ENCODE results near the gene BANF2. TPM values are rescaled to one million over a fixed set of nuclear protein-coding genes. Genes with fewer than 3 reads are reported as not detected.

Gene BANF2
- total RNA-seq (not detected), polyA plus RNA-seq (not detected)

- Mint-ChIP-seq H3K9me3 (no peaks in the 10 kb centered on the region), H3K4me1 (no peaks in the 10 kb centered on the region)
These were observed at the start of gene BANF2 for GRCh38 chr20:17699931-17700351. TSS of gene BANF2 (plus strand) at chr20:17699966. CDS start at chr20:17725026, 25,060 bp downstream.

GRCh38 chr20:17650301-17651128 lies 49.3 kb upstream of the BANF2 start:
- Histone ChIP-seq H3K4me1 (ENCODE audit: control insufficient read depth, insufficient read depth, low read length, poor library complexity, severe bottlenecking) (no peaks in the 10 kb centered on the region), H3K36me3 (ENCODE audit: control insufficient read depth, insufficient read depth, low read length) (no peaks in the 10 kb centered on the region), H3K4me3 (ENCODE audit: low read depth, low read length) (no peak overlapping the region), H3K27ac (ENCODE audit: insufficient read depth, low read length, poor library complexity, severe bottlenecking) (no peak overlapping the region), H3K9me3 (ENCODE audit: control insufficient read depth in 2 of 2, low read length in 2 of 2) (no peaks in the 10 kb centered on the region), H3K27me3 (ENCODE audit: control insufficient read depth, insufficient read depth, low read length) (no peaks in the 10 kb centered on the region)
- no peaks in the 10 kb centered on the region for H3K9me3 Mint-ChIP-seq
- DNase-seq, result no peak
- peaks cover 0 to 5% (median 1%) of the 10 kb centered on the region in 4 donors for H3K4me1 Mint-ChIP-seq
- peaks cover 10% of the 10 kb centered on the region for H3K36me3 Mint-ChIP-seq
- no peak for ATAC-seq (ENCODE audit: low read depth in 2 of 2)
- no peak overlapping the region for H3K27ac Mint-ChIP-seq
- H3K27me3 Mint-ChIP-seq, result no peaks in the 10 kb centered on the region
- H3K4me3 Mint-ChIP-seq, result no peak overlapping the region

More at GRCh38 chr20:17699931-17700351, at the start of gene BANF2:
- Histone ChIP-seq H3K4me3 (ENCODE audit: low read depth, low read length) (no peak within 1 kb of the TSS), H3K27me3 (ENCODE audit: control insufficient read depth, insufficient read depth, low read length) (no peaks in the 10 kb centered on the region), H3K36me3 (ENCODE audit: control insufficient read depth, insufficient read depth, low read length) (no peaks in the 10 kb centered on the region), H3K27ac (ENCODE audit: insufficient read depth, low read length, poor library complexity, severe bottlenecking) (no peak within 1 kb of the TSS), H3K4me1 (ENCODE audit: control insufficient read depth, insufficient read depth, low read length, poor library complexity, severe bottlenecking) (no peaks in the 10 kb centered on the region), H3K9me3 (ENCODE audit: control insufficient read depth in 2 of 2, low read length in 2 of 2) (peaks cover 0 to 3% of the 10 kb centered on the region in 2 experiments)
- DNase-seq, result no peak
- Mint-ChIP-seq H3K4me3 (no peak within 1 kb of the TSS), H3K27me3 (peaks cover 5% of the 10 kb centered on the region), H3K27ac (no peak within 1 kb of the TSS), H3K36me3 (no peaks in the 10 kb centered on the region)
- no peak for ATAC-seq (ENCODE audit: low read depth in 2 of 2)

GRCh38 chr20:17651129-17651759 lies 48.5 kb upstream of the BANF2 start:
- H3K9me3 Mint-ChIP-seq, result no peaks in the 10 kb centered on the region
- H3K27ac Mint-ChIP-seq, result no peak overlapping the region
- no peaks in the 10 kb centered on the region for H3K27me3 Mint-ChIP-seq

GRCh38 chr20:17651760-17652388 lies 47.9 kb upstream of the BANF2 start:
- Histone ChIP-seq H3K9me3 (ENCODE audit: control insufficient read depth in 2 of 2, low read length in 2 of 2) (no peaks in the 10 kb centered on the region), H3K27ac (ENCODE audit: insufficient read depth, low read length, poor library complexity, severe bottlenecking) (no peak overlapping the region), H3K36me3 (ENCODE audit: control insufficient read depth, insufficient read depth, low read length) (no peaks in the 10 kb centered on the region), H3K4me1 (ENCODE audit: control insufficient read depth, insufficient read depth, low read length, poor library complexity, severe bottlenecking) (no peaks in the 10 kb centered on the region), H3K27me3 (ENCODE audit: control insufficient read depth, insufficient read depth, low read length) (no peaks in the 10 kb centered on the region), H3K4me3 (ENCODE audit: low read depth, low read length) (no peak overlapping the region)
- Mint-ChIP-seq H3K4me1 (peaks cover 0 to 5% (median 1%) of the 10 kb centered on the region in 4 donors), H3K36me3 (peaks cover 10% of the 10 kb centered on the region), H3K4me3 (no peak overlapping the region), H3K27me3 (no peaks in the 10 kb centered on the region), H3K27ac (no peak overlapping the region), H3K9me3 (no peaks in the 10 kb centered on the region)
- peak in 1 of 3 donors; percentile 18 for DNase-seq
- ATAC-seq (ENCODE audit: low read depth in 2 of 2), result no peak

More at GRCh38 chr20:17651129-17651759, 48.5 kb upstream of the BANF2 start:
- Histone ChIP-seq H3K27ac (ENCODE audit: insufficient read depth, low read length, poor library complexity, severe bottlenecking) (no peak overlapping the region), H3K9me3 (ENCODE audit: control insufficient read depth in 2 of 2, low read length in 2 of 2) (no peaks in the 10 kb centered on the region), H3K27me3 (ENCODE audit: control insufficient read depth, insufficient read depth, low read length) (no peaks in the 10 kb centered on the region), H3K36me3 (ENCODE audit: control insufficient read depth, insufficient read depth, low read length) (no peaks in the 10 kb centered on the region), H3K4me3 (ENCODE audit: low read depth, low read length) (no peak overlapping the region), H3K4me1 (ENCODE audit: control insufficient read depth, insufficient read depth, low read length, poor library complexity, severe bottlenecking) (no peaks in the 10 kb centered on the region)
- Mint-ChIP-seq H3K4me3 (no peak overlapping the region), H3K4me1 (peaks cover 0 to 5% (median 1%) of the 10 kb centered on the region in 4 donors), H3K36me3 (peaks cover 10% of the 10 kb centered on the region)
- no peak for ATAC-seq (ENCODE audit: low read depth in 2 of 2)
- DNase-seq, result no peak

- H3K27me3 ChIP-seq (ENCODE audit: control insufficient read depth, insufficient read depth, low read length), result no peaks in the 10 kb centered on the region
- no peak for ATAC-seq (ENCODE audit: low read depth in 2 of 2)
- H3K4me1 ChIP-seq (ENCODE audit: control insufficient read depth, insufficient read depth, low read length, poor library complexity, severe bottlenecking), result no peaks in the 10 kb centered on the region
- DNase-seq, result no peak
- Mint-ChIP-seq H3K9me3 (no peaks in the 10 kb centered on the region), H3K36me3 (peaks cover 12% of the 10 kb centered on the region), H3K27me3 (no peaks in the 10 kb centered on the region), H3K4me3 (no peak overlapping the region), H3K27ac (no peak overlapping the region), H3K4me1 (peaks cover 0 to 5% (median 4%) of the 10 kb centered on the region in 4 donors)
- no peaks in the 10 kb centered on the region for H3K9me3 ChIP-seq (ENCODE audit: control insufficient read depth in 2 of 2, low read length in 2 of 2)
- no peak overlapping the region for H3K4me3 ChIP-seq (ENCODE audit: low read depth, low read length)
- H3K27ac ChIP-seq (ENCODE audit: insufficient read depth, low read length, poor library complexity, severe bottlenecking), result no peak overlapping the region
- no peaks in the 10 kb centered on the region for H3K36me3 ChIP-seq (ENCODE audit: control insufficient read depth, insufficient read depth, low read length)
These were observed 47.4 kb upstream of the BANF2 start for GRCh38 chr20:17652411-17652810.

- peaks cover 0 to 5% (median 4%) of the 10 kb centered on the region in 4 donors for H3K4me1 Mint-ChIP-seq
- no peak for ATAC-seq (ENCODE audit: low read depth in 2 of 2)
- H3K27ac ChIP-seq (ENCODE audit: insufficient read depth, low read length, poor library complexity, severe bottlenecking), result no peak overlapping the region
- H3K9me3 ChIP-seq (ENCODE audit: control insufficient read depth in 2 of 2, low read length in 2 of 2), result no peaks in the 10 kb centered on the region
- no peaks in the 10 kb centered on the region for H3K27me3 ChIP-seq (ENCODE audit: control insufficient read depth, insufficient read depth, low read length)
- no peak overlapping the region for H3K4me3 Mint-ChIP-seq
- no peaks in the 10 kb centered on the region for H3K27me3 Mint-ChIP-seq
- H3K36me3 Mint-ChIP-seq, result peaks cover 27% of the 10 kb centered on the region
- H3K9me3 Mint-ChIP-seq, result no peaks in the 10 kb centered on the region
- H3K36me3 ChIP-seq (ENCODE audit: control insufficient read depth, insufficient read depth, low read length), result no peaks in the 10 kb centered on the region
- DNase-seq, result no peak
- H3K4me1 ChIP-seq (ENCODE audit: control insufficient read depth, insufficient read depth, low read length, poor library complexity, severe bottlenecking), result no peaks in the 10 kb centered on the region
- H3K4me3 ChIP-seq (ENCODE audit: low read depth, low read length), result no peak overlapping the region
- H3K27ac Mint-ChIP-seq, result no peak overlapping the region
These were observed 45.7 kb upstream of the BANF2 start for GRCh38 chr20:17653835-17654648.

GRCh38 chr20:17654649-17655285 lies 45.0 kb upstream of the BANF2 start:
- Histone ChIP-seq H3K4me3 (ENCODE audit: low read depth, low read length) (no peak overlapping the region), H3K4me1 (ENCODE audit: control insufficient read depth, insufficient read depth, low read length, poor library complexity, severe bottlenecking) (no peaks in the 10 kb centered on the region), H3K27ac (ENCODE audit: insufficient read depth, low read length, poor library complexity, severe bottlenecking) (no peak overlapping the region), H3K27me3 (ENCODE audit: control insufficient read depth, insufficient read depth, low read length) (no peaks in the 10 kb centered on the region), H3K9me3 (ENCODE audit: control insufficient read depth in 2 of 2, low read length in 2 of 2) (no peaks in the 10 kb centered on the region), H3K36me3 (ENCODE audit: control insufficient read depth, insufficient read depth, low read length) (no peaks in the 10 kb centered on the region)
- Mint-ChIP-seq H3K4me1 (peaks cover 0 to 5% (median 3%) of the 10 kb centered on the region in 4 donors), H3K27ac (no peak overlapping the region), H3K36me3 (peaks cover 27% of the 10 kb centered on the region), H3K27me3 (no peaks in the 10 kb centered on the region), H3K4me3 (no peak overlapping the region), H3K9me3 (no peaks in the 10 kb centered on the region)
- ATAC-seq (ENCODE audit: low read depth in 2 of 2) (no peak), DNase-seq (no peak)

Data from CD4-positive, CD25-positive, alpha-beta regulatory T cell (primary cell).